BLaER1 treated with 17β-estradiol and CSF1 and Interleukin-3, amounts not matched to agents 10 nM and 100 nM (cell line): ENCODE measurements around the gene FOXD1.
"Not testable (repeated sequence)": the region's sequence is repeated elsewhere in the genome, so short reads cannot be mapped to it uniquely, and the experiment has no call there.

ENCODE experiments used
- H3K27ac ChIP-seq, 11 experiments: shearing (Covaris generic); formaldehyde crosslinking; 2 replicates each; pipeline ENCODE4 v1.8.1; 2022
- H3K27me3 ChIP-seq, 11 experiments: shearing (Covaris generic); formaldehyde crosslinking; 2 replicates each; pipeline ENCODE4 v1.8.1; 2022
- H3K36me3 ChIP-seq, 11 experiments: shearing (Covaris generic); formaldehyde crosslinking; 2 replicates each; pipeline ENCODE4 v1.8.1; 2022
- H3K4me1 ChIP-seq, 10 experiments: shearing (Covaris generic); formaldehyde crosslinking; 2 replicates each; pipeline ENCODE4 v1.8.1; 2022
- H3K4me2 ChIP-seq, 11 experiments: shearing (Covaris generic); formaldehyde crosslinking; 2 replicates each; pipeline ENCODE4 v1.8.1; 2022
- H3K4me3 ChIP-seq, 10 experiments: shearing (Covaris generic); formaldehyde crosslinking; 2 replicates each; pipeline ENCODE4 v1.8.1; 2022
- H3K9ac ChIP-seq, 11 experiments: shearing (Covaris generic); formaldehyde crosslinking; 2 replicates each; pipeline ENCODE4 v1.8.1; 2022
- H3K9me3 ChIP-seq, 11 experiments: shearing (Covaris generic); formaldehyde crosslinking; replicated peaks in 1 of 11; 2 replicates each; pipeline ENCODE4 v1.8.1; 2022
- H4K20me1 ChIP-seq, 11 experiments: shearing (Covaris generic); formaldehyde crosslinking; 2 replicates each; pipeline ENCODE4 v1.8.1; 2022
- Cebpa-rat ChIP-seq, 11 experiments: shearing (Covaris generic); IDR thresholded peaks; 2 replicates each; pipeline ENCODE4 v1.8.1; 2022

FOXD1 gene

GRCh38 chr5:73488806-73489205 lies 40.2 kb upstream of the FOXD1 start:
- no peaks in the 10 kb centered on the region for H3K9me3 ChIP-seq
- no peaks in the 10 kb centered on the region for H3K36me3 ChIP-seq
- H3K4me1 ChIP-seq = peaks cover 0 to 10% (median 0%) of the 10 kb centered on the region in 10 experiments; a peak in 2 of 20 replicates
- no peaks in the 10 kb centered on the region for H3K27me3 ChIP-seq
- no peak overlapping the region for H3K9ac ChIP-seq
- no peak overlapping the region for H3K4me3 ChIP-seq
- H3K27ac ChIP-seq = no peak overlapping the region
- TF ChIP-seq Cebpa-rat (IDR thresholded peaks at IDR 0.05) = no peak
- no peaks in the 10 kb centered on the region for H4K20me1 ChIP-seq
- no peak overlapping the region for H3K4me2 ChIP-seq

GRCh38 chr5:73487815-73488214 lies 39.2 kb upstream of the FOXD1 start:
- no peaks in the 10 kb centered on the region for H3K27me3 ChIP-seq
- no peaks in the 10 kb centered on the region for H3K9me3 ChIP-seq
- H3K9ac ChIP-seq = no peak overlapping the region
- no peaks in the 10 kb centered on the region for H4K20me1 ChIP-seq
- H3K4me2 ChIP-seq = no peak overlapping the region
- peaks cover 0 to 3% (median 0%) of the 10 kb centered on the region in 10 experiments; a peak in 2 of 20 replicates for H3K4me1 ChIP-seq
- no peak for TF ChIP-seq Cebpa-rat (IDR thresholded peaks at IDR 0.05)
- H3K4me3 ChIP-seq = no peak overlapping the region
- no peaks in the 10 kb centered on the region for H3K36me3 ChIP-seq
- H3K27ac ChIP-seq = no peak overlapping the region

GRCh38 chr5:73487257-73487656 lies 38.7 kb upstream of the FOXD1 start:
- H3K36me3 ChIP-seq, H3K27ac ChIP-seq, H3K27me3 ChIP-seq, H3K4me2 ChIP-seq, H3K4me3 ChIP-seq, H3K9ac ChIP-seq, H3K4me1 ChIP-seq, H4K20me1 ChIP-seq, H3K9me3 ChIP-seq: not testable (repeated sequence)

- Histone ChIP-seq H3K4me3 (no peak overlapping the region), H3K9ac (no peak overlapping the region), H3K9me3 (no peaks in the 10 kb centered on the region), H3K27ac (no peak overlapping the region), H3K4me2 (no peak overlapping the region), H3K4me1 (no peaks in the 10 kb centered on the region), H3K36me3 (no peaks in the 10 kb centered on the region), H4K20me1 (no peaks in the 10 kb centered on the region), H3K27me3 (no peaks in the 10 kb centered on the region)
- no peak for TF ChIP-seq Cebpa-rat (IDR thresholded peaks at IDR 0.05)
Observed at GRCh38 chr5:73486119-73486899, 37.7 kb upstream of the FOXD1 start.

DNA sequence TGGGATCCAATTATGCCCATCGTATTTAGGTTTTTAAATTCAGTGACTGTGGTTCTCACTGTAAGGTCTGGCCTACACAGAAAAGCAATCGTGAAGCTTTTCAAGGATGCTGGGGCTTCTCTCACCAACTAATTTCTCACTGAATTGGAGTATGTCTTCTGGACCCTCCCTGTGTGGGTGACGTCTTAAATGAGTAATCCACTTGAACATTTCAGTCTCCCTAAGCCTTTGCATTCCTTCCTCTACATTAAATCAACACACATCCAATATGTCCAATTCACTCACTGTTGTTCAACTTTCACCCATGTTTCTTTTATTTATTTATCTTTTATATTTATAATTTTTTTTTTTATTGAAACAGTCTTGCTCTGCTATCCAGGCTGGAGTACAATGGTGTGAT lies 37.1 kb upstream of the FOXD1 start:
- Histone ChIP-seq H3K36me3 (no peaks in the 10 kb centered on the region), H3K27me3 (no peaks in the 10 kb centered on the region), H3K27ac (no peak overlapping the region), H4K20me1 (no peaks in the 10 kb centered on the region), H3K9me3 (no peaks in the 10 kb centered on the region), H3K4me2 (no peak overlapping the region), H3K9ac (no peak overlapping the region), H3K4me3 (no peak overlapping the region), H3K4me1 (no peaks in the 10 kb centered on the region)
- no peak for TF ChIP-seq Cebpa-rat (IDR thresholded peaks at IDR 0.05)

GRCh38 chr5:73484511-73484910 lies 35.9 kb upstream of the FOXD1 start:
- H3K4me1 ChIP-seq = no peaks in the 10 kb centered on the region
- H4K20me1 ChIP-seq = no peaks in the 10 kb centered on the region
- no peak for TF ChIP-seq Cebpa-rat (IDR thresholded peaks at IDR 0.05)
- no peak overlapping the region for H3K27ac ChIP-seq
- no peaks in the 10 kb centered on the region for H3K9me3 ChIP-seq
- H3K9ac ChIP-seq = no peak overlapping the region
- no peak overlapping the region for H3K4me3 ChIP-seq
- H3K4me2 ChIP-seq = no peak overlapping the region
- no peaks in the 10 kb centered on the region for H3K36me3 ChIP-seq
- H3K27me3 ChIP-seq = no peaks in the 10 kb centered on the region

DNA sequence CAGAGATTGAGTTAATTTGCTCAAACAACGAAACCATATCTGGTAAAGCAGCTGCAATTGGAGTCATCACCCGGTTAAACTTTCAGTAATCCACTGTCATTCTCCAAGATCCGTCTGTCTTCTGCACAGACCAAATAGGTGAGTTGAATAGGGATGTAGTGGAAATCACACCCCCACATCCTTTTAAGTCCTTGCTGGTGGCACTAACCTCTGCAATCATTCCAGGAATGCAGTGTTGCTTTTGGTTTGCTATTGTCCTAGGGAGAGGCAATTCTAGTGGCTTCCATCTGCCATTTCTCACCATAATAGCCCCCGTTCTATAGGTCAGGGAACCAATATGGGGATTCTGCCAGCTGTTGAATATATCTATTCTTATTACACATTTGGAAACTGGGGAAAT lies 35.1 kb upstream of the FOXD1 start:
- no peaks in the 10 kb centered on the region for H3K9me3 ChIP-seq
- no peak for TF ChIP-seq Cebpa-rat (IDR thresholded peaks at IDR 0.05)
- no peak overlapping the region for H3K4me2 ChIP-seq
- no peaks in the 10 kb centered on the region for H3K36me3 ChIP-seq
- H3K4me3 ChIP-seq = no peak overlapping the region
- no peak overlapping the region for H3K9ac ChIP-seq
- no peaks in the 10 kb centered on the region for H3K27me3 ChIP-seq
- no peaks in the 10 kb centered on the region for H4K20me1 ChIP-seq
- no peak overlapping the region for H3K27ac ChIP-seq
- H3K4me1 ChIP-seq = no peaks in the 10 kb centered on the region

GRCh38 chr5:73482383-73483136 lies 34.0 kb upstream of the FOXD1 start:
- no peak overlapping the region for H3K4me2 ChIP-seq
- no peak for TF ChIP-seq Cebpa-rat (IDR thresholded peaks at IDR 0.05)
- H3K9ac ChIP-seq = no peak overlapping the region
- H3K27ac ChIP-seq = no peak overlapping the region
- H3K9me3 ChIP-seq = no peaks in the 10 kb centered on the region
- H3K4me1 ChIP-seq = no peaks in the 10 kb centered on the region
- no peaks in the 10 kb centered on the region for H4K20me1 ChIP-seq
- H3K27me3 ChIP-seq = no peaks in the 10 kb centered on the region
- no peaks in the 10 kb centered on the region for H3K36me3 ChIP-seq
- H3K4me3 ChIP-seq = no peak overlapping the region

GRCh38 chr5:73480500-73480899 lies 31.9 kb upstream of the FOXD1 start:
- Histone ChIP-seq H3K9me3 (no peaks in the 10 kb centered on the region), H3K4me1 (no peaks in the 10 kb centered on the region), H3K9ac (no peak overlapping the region), H3K36me3 (no peaks in the 10 kb centered on the region), H4K20me1 (no peaks in the 10 kb centered on the region), H3K27me3 (no peaks in the 10 kb centered on the region), H3K4me3 (no peak overlapping the region), H3K27ac (no peak overlapping the region), H3K4me2 (no peak overlapping the region)
- no peak for TF ChIP-seq Cebpa-rat (IDR thresholded peaks at IDR 0.05)

GRCh38 chr5:73472116-73472515 lies 23.5 kb upstream of the FOXD1 start:
- no peaks in the 10 kb centered on the region for H3K27me3 ChIP-seq
- H3K9ac ChIP-seq = no peak overlapping the region
- peaks cover 0 to 8% (median 4%) of the 10 kb centered on the region in 11 experiments; a peak in 4 of 22 replicates for H3K9me3 ChIP-seq
- no peaks in the 10 kb centered on the region for H4K20me1 ChIP-seq
- no peak overlapping the region for H3K4me3 ChIP-seq
- no peaks in the 10 kb centered on the region for H3K4me1 ChIP-seq
- no peak for TF ChIP-seq Cebpa-rat (IDR thresholded peaks at IDR 0.05)
- H3K36me3 ChIP-seq = no peaks in the 10 kb centered on the region
- H3K4me2 ChIP-seq = no peak overlapping the region
- no peak overlapping the region for H3K27ac ChIP-seq
